GM06990 (cell line): Measurements from ENCODE around the gene SULT1A2.

ENCODE experiments used
- DNase-seq: peaks from one replicate; pipeline ENCODE4 v3.0.0-alpha.2; 2011; ENCODE audit not compliant: insufficient read length; ENCODE audit errors: extremely low read depth
- H3K27me3 ChIP-seq: replicated peaks from 2 replicates; pipeline ENCODE4 v1.6.0; 2011; ENCODE audit warnings: low read length; ENCODE audit not compliant: control insufficient read depth, insufficient read depth
- H3K36me3 ChIP-seq: 2 replicates; pipeline ENCODE4 v1.5.1; 2011; ENCODE audit warnings: low read length; ENCODE audit not compliant: control insufficient read depth, insufficient read depth
- H3K4me3 ChIP-seq: replicated peaks from 2 replicates; pipeline ENCODE4 v1.5.1; 2011; ENCODE audit warnings: low read depth, mild to moderate bottlenecking, control low read depth, low read length
- TF ChIP-seq, protein P1 (sequence below): IDR thresholded peaks from 2 replicates; pipeline ENCODE4 v1.5.1; 2011; ENCODE audit warnings: low read length, control low read depth, mild to moderate bottlenecking, inconsistent platforms; ENCODE audit not compliant: insufficient read depth, poor library complexity, severe bottlenecking

The SULT1A2 gene

DNA sequence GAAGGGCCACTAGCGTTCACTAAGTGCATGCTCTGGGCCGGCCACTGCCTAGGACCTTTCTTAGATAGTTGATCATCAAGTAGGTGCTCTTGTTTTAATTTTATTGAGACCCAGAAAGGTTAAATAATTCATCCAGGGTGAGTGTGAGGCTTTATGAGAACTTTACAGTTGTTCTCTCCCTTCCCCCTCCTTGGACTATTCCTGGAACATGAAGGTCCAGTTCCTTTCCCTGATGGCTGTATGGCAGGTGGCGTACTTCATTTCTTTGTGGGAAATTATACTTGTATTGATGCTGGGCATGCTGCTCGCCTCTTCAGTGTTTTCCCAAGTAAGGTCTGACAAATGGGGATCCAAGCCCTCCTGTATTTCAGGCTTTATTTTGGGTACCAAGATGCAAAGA lies 34.7 kb downstream of the SULT1A2 start:
- TF ChIP-seq, protein P1, sequence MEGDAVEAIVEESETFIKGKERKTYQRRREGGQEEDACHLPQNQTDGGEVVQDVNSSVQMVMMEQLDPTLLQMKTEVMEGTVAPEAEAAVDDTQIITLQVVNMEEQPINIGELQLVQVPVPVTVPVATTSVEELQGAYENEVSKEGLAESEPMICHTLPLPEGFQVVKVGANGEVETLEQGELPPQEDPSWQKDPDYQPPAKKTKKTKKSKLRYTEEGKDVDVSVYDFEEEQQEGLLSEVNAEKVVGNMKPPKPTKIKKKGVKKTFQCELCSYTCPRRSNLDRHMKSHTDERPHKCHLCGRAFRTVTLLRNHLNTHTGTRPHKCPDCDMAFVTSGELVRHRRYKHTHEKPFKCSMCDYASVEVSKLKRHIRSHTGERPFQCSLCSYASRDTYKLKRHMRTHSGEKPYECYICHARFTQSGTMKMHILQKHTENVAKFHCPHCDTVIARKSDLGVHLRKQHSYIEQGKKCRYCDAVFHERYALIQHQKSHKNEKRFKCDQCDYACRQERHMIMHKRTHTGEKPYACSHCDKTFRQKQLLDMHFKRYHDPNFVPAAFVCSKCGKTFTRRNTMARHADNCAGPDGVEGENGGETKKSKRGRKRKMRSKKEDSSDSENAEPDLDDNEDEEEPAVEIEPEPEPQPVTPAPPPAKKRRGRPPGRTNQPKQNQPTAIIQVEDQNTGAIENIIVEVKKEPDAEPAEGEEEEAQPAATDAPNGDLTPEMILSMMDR = no peak
- no peak for DNase-seq
- Histone ChIP-seq H3K27me3 (no peaks in the 10 kb centered on the region), H3K36me3 (no peaks in the 10 kb centered on the region; the same call in 1 of the 2 replicates), H3K4me3 (no peak overlapping the region)

DNA sequence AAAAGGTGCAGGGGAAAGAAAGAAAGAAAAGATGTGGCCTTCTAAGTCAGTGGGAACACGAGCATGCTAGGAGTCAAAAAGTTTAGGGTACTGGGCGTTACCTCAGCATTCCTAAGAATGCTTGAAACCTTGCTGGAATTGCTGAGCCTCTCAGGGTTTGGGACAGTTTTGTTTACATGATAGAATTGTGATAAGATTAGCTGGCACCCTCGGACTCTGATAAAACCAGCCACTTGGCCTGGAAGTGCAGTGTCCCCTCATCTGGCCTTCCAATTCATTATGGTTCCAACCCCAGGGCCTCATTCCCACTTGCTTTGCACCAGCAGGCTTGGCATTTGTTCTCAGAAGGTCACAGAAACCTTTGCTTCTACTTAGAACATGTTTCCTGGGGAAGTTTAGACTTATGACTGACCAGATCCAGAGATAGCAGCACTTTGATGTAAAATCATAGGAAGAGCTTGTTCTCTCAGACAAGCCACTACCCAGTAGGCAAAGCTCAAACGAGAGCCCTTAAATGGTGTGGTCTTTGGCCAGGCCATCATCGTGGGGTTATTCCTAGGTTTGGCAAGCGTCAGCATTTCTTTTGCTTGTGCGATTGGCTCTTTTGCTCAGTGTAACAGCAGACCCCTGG lies 35.2 kb downstream of the SULT1A2 start:
- no peaks in the 10 kb centered on the region; the same call in 1 of the 2 replicates for H3K36me3 ChIP-seq
- DNase-seq = no peak
- TF ChIP-seq, protein P1 = no peak
- H3K27me3 ChIP-seq = no peaks in the 10 kb centered on the region
- no peak overlapping the region for H3K4me3 ChIP-seq

DNA sequence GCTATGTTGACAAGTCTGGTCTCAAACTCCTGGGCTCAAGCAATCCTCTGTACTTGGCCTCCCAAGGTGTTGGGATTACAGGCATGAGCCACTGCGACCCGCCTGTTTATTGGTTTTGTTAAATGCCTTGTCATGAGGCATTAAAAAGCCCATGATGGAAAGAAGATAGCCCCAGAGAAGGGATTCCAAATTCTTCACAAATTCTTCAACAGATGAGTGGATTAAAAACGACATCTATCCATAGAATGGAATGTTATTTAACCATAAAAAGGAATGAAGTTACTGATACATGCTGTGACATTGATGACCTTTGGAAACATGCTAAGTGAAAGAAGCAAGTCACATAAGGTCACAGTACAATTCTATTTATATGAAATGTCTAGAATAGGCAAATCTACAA lies 38.4 kb downstream of the SULT1A2 start:
- H3K4me3 ChIP-seq = no peak overlapping the region
- TF ChIP-seq, protein P1 = no peak
- no peaks in the 10 kb centered on the region; the same call in 1 of the 2 replicates for H3K36me3 ChIP-seq
- no peaks in the 10 kb centered on the region for H3K27me3 ChIP-seq
- DNase-seq = no peak

DNA sequence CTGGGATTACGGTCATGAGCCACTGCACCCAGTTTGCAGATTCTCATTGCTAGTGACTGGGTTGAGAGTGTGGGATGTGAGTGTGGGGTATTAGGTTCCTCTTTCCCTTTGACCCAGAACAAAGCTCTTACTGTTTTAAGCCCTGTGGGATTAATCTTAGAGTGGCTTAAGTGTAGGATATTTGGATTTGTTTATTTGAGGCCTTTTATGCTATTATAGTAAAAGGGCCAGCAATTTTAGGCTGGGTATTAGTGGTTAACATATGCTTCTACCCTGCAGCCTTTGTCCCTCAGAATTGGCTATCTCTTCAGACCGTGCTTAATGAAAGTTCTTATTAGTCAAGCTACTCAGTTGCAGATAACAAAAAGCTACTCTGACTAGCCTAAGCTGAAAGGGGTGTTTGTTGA lies 39.9 kb downstream of the SULT1A2 start:
- DNase-seq = no peak
- no peaks in the 10 kb centered on the region; the same call in 1 of the 2 replicates for H3K36me3 ChIP-seq
- no peak overlapping the region for H3K4me3 ChIP-seq
- H3K27me3 ChIP-seq = no peaks in the 10 kb centered on the region
- TF ChIP-seq, protein P1 = no peak

DNA sequence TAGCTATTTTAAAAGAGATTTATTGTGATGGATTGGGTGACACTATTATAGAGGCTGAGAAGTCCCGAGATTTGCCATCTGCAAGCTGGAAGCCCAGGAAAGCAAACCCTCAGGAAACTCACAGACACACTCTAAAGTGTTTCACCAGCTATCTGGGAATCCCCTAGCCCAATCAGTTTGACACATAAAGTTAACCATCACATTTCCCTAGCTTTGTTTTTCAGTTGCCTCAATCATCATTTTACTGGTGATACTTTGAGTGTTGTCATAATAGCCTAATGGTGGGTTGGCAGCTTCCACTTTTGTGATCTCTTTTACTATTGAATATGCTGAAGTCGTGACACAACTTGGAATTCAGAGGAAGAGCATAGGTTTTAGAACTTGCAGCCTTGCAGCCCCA lies 41.3 kb downstream of the SULT1A2 start:
- H3K27me3 ChIP-seq = no peaks in the 10 kb centered on the region
- H3K36me3 ChIP-seq = no peaks in the 10 kb centered on the region; the same call in 1 of the 2 replicates
- TF ChIP-seq, protein P1 = no peak
- DNase-seq = no peak
- no peak overlapping the region for H3K4me3 ChIP-seq
